HepG2 (cell line): ENCODE results near the gene IQCK. TPM values are rescaled to one million over a fixed set of nuclear protein-coding genes. Genes with fewer than 3 reads are reported as not detected.
A peak's percentile ranks its signal among the peaks of the same experiment; 100 is the strongest.

Source experiments
- ATF1 ChIP-seq: IDR thresholded peaks from 2 replicates; pipeline ENCODE4 v1.6.1; 2016; ENCODE audit warnings: mild to moderate bottlenecking, control low read depth
- CREB3 ChIP-seq: sonication (generic); formaldehyde crosslinking; IDR thresholded peaks from 2 replicates; pipeline ENCODE4 v1.5.0; 2020; ENCODE audit warnings: missing genetic modification reagents
- ELF3 ChIP-seq: IDR thresholded peaks from 2 replicates; pipeline ENCODE4 v1.6.1; 2016; ENCODE audit warnings: missing genetic modification reagents, missing compliant biosample characterization
- GLMP ChIP-seq: sonication (generic); formaldehyde crosslinking; IDR thresholded peaks from 2 replicates; pipeline ENCODE4 v1.9.0; 2021; ENCODE audit warnings: missing genetic modification reagents, mild to moderate bottlenecking, borderline replicate concordance
- HHEX ChIP-seq: IDR thresholded peaks from 2 replicates; pipeline ENCODE4 v1.6.1; 2016; ENCODE audit warnings: control low read depth
- HMGXB4 ChIP-seq, 2 experiments: sonication (generic) in 1 of 2; formaldehyde crosslinking in 1 of 2; IDR thresholded peaks; 2 replicates each; pipeline versions ENCODE4 v1.4.0 to v1.6.1; 2018 to 2020; ENCODE audit warnings: missing genetic modification reagents in 2 of 2, borderline replicate concordance in 1 of 2, low read depth in 1 of 2, mild to moderate bottlenecking in 1 of 2, missing biosample characterization in 1 of 2
- MLLT10 ChIP-seq: sonication (generic); formaldehyde crosslinking; IDR thresholded peaks from 2 replicates; pipeline ENCODE4 v1.4.0; 2020; ENCODE audit warnings: missing genetic modification reagents
- MYC ChIP-seq: sonication (generic); formaldehyde crosslinking; IDR thresholded peaks from 2 replicates; pipeline ENCODE4 v1.9.0; 2021; ENCODE audit warnings: missing genetic modification reagents, borderline replicate concordance
- RERE ChIP-seq: IDR thresholded peaks from 2 replicates; pipeline ENCODE4 v1.6.1; 2016; ENCODE audit warnings: low read depth, missing genetic modification reagents, missing compliant biosample characterization
- USF2 ChIP-seq, 2 experiments: sonication (generic) in 1 of 2; formaldehyde crosslinking in 1 of 2; IDR thresholded peaks; 2 replicates each; pipeline versions ENCODE4 v1.5.1 to v1.6.1; 2011 to 2020; ENCODE audit warnings: borderline replicate concordance in 1 of 2, low read depth in 1 of 2, low read length in 1 of 2, mild to moderate bottlenecking in 1 of 2, missing genetic modification reagents in 1 of 2, moderate library complexity in 1 of 2
- ZBTB20 ChIP-seq: sonication (generic); formaldehyde crosslinking; IDR thresholded peaks from 2 replicates; pipeline ENCODE4 v1.8.1; 2023; ENCODE audit warnings: missing genetic modification reagents, low read depth, mild to moderate bottlenecking, borderline replicate concordance
- ZNF382 ChIP-seq: sonication (generic); formaldehyde crosslinking; IDR thresholded peaks from 2 replicates; pipeline ENCODE4 v1.5.0; 2020; ENCODE audit warnings: missing genetic modification reagents, mild to moderate bottlenecking, borderline replicate concordance
- ZNF570 ChIP-seq: sonication (generic); formaldehyde crosslinking; IDR thresholded peaks from 2 replicates; pipeline ENCODE4 v1.4.0; 2020; ENCODE audit warnings: mild to moderate bottlenecking, missing genetic modification reagents, borderline replicate concordance
- polyA plus RNA-seq, 8 experiments: library from polyadenylated mRNA; depleted of rRNA in 3 of 8; stranded (reverse) in 7 of 8; unstranded in 1 of 8; fragments of >200 nt; fragmentation: Illumina TruSeq in 4 of 8; extraction: Trizol in 4 of 8; gene quantifications; 2 replicates each; pipeline versions ENCODE4 v1.2.1 to v1.2.3, GENCODE V29; 2011 to 2016; ENCODE audit warnings: low read depth in 4 of 8, missing spikeins in 1 of 8, mixed read lengths in 1 of 8; ENCODE audit not compliant: insufficient read depth in 1 of 8
- total RNA-seq, 5 experiments: library from RNA; depleted of rRNA; stranded (reverse); fragments of >200 nt; fragmentation: Illumina TruSeq; extraction: Trizol; gene quantifications; 2 replicates each; pipeline ENCODE4 v1.2.3, GENCODE V29; 2016; ENCODE audit warnings: low read depth in 1 of 5
- TF ChIP-seq, protein P1 (sequence below): sonication (generic); formaldehyde crosslinking; IDR thresholded peaks from 2 replicates; pipeline ENCODE4 v1.4.0; 2020; ENCODE audit warnings: missing genetic modification reagents

IQCK gene
- total and polyA plus RNA-seq, 2 of the 13 experiments (the other 11 are each of a cell fraction or from before 2014, with no cell fraction given): 5.1 to 7.3 TPM

GRCh38 chr16:19744670-19745069 is 26.6 kb downstream of the IQCK start (continued):
- TF ChIP-seq RERE (CRISPR knock-in tag): peak; percentile 83
- TF ChIP-seq ATF1 (CRISPR knock-in tag): no peak
- TF ChIP-seq, protein P1, sequence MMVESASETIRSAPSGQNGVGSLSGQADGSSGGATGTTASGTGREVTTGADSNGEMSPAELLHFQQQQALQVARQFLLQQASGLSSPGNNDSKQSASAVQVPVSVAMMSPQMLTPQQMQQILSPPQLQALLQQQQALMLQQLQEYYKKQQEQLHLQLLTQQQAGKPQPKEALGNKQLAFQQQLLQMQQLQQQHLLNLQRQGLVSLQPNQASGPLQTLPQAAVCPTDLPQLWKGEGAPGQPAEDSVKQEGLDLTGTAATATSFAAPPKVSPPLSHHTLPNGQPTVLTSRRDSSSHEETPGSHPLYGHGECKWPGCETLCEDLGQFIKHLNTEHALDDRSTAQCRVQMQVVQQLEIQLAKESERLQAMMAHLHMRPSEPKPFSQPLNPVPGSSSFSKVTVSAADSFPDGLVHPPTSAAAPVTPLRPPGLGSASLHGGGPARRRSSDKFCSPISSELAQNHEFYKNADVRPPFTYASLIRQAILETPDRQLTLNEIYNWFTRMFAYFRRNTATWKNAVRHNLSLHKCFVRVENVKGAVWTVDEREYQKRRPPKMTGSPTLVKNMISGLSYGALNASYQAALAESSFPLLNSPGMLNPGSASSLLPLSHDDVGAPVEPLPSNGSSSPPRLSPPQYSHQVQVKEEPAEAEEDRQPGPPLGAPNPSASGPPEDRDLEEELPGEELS (CRISPR knock-in tag): peak; percentile 94
- TF ChIP-seq ZNF382 (CRISPR knock-in tag): no peak
- no peak for TF ChIP-seq CREB3
- no peak for TF ChIP-seq MYC (CRISPR knock-in tag)
- no peak for TF ChIP-seq GLMP (CRISPR knock-in tag)
- no peak for TF ChIP-seq ZNF570 (CRISPR knock-in tag)
- peak; percentile 54; the same call in 1 of the 2 replicates for TF ChIP-seq ZBTB20 (CRISPR knock-in tag)
- no peak for TF ChIP-seq MLLT10 (CRISPR knock-in tag)
- no peak for TF ChIP-seq HMGXB4 (CRISPR knock-in tag; IDR thresholded peaks at IDR 0.05; ENCODE audit: borderline replicate concordance in 1 of 2, low read depth in 1 of 2)
- TF ChIP-seq ELF3: peak; percentile 70; the same call in 1 of the 2 replicates
- no peak for TF ChIP-seq USF2 (IDR thresholded peaks at IDR 0.05; ENCODE audit: low read depth, low read length)
- no peak for TF ChIP-seq USF2 (CRISPR knock-in tag; IDR thresholded peaks at IDR 0.05; ENCODE audit: borderline replicate concordance)
- TF ChIP-seq HHEX: peak; percentile 88
